HepG2 (cell line): Measurements from ENCODE around the gene OR6V1. TPM values are rescaled to one million over a fixed set of nuclear protein-coding genes. Genes with fewer than 3 reads are reported as not detected.

ENCODE experiments used
- ATAC-seq: fragments of 200-7000 bp; cut with Tn5 transposase; 3 replicates; pipeline ENCODE4 v1.9.1; 2020; ENCODE audit warnings: mild to moderate bottlenecking, moderate library complexity
- BruUV-seq: library from RNA; stranded (reverse); fragments of 400-500 nt; replicated peaks from 2 replicates; lab custom pipeline; 2021; lab: Mats Ljungman, UMichigan
- CTCF ChIA-PET: fragments of 300-600 bp; formaldehyde crosslinking; extraction: SDS; loops from one replicate; lab custom pipeline; 2021; ENCODE audit warnings: low total read pairs, inconsistent platforms, low intra/inter-chr PET ratio; lab: Yijun Ruan, JAX
- POLR2A ChIA-PET: fragments of 350-600 bp; sonication (Branson Sonifier 250); formaldehyde crosslinking; loops from one replicate; lab custom pipeline; 2020; ENCODE audit warnings: antibody characterized with exemption, inconsistent platforms; lab: Yijun Ruan, JAX
- DNase-seq: peaks from one replicate; pipeline ENCODE4 v3.0.0-alpha.2; 2015; ENCODE audit warnings: low spot score
- FAIRE-seq: peaks from 3 replicates; lab custom pipeline; 2011; peaks lifted over from hg19 to GRCh38; lab: Jason Lieb, UNC
- H2AFZ ChIP-seq: one replicate; pipeline ENCODE4 v1.6.1; 2011; ENCODE audit warnings: low read length, inconsistent platforms
- H3K27ac ChIP-seq: fragments of 300-600 bp; 3 replicates; pipeline ENCODE4 v1.8.0; 2011; ENCODE audit warnings: mixed run types, mild to moderate bottlenecking, mixed read lengths, low read length, inconsistent platforms; ENCODE audit not compliant: insufficient read depth; ENCODE audit errors: extremely low read length
- H3K27me3 ChIP-seq, 2 experiments: fragments of 200-600 bp in 1 of 2; 2 replicates in 1 of 2; 3 replicates in 1 of 2; pipeline versions ENCODE4 v1.6.0 to v1.8.0; 2011; ENCODE audit warnings: low read length in 2 of 2, mild to moderate bottlenecking in 2 of 2, moderate library complexity in 2 of 2, inconsistent platforms in 1 of 2; ENCODE audit not compliant: insufficient read depth in 2 of 2, control insufficient read depth in 1 of 2
- H3K36me3 ChIP-seq, 2 experiments: fragments of 200-600 bp in 1 of 2; replicated peaks in 1 of 2; 2 replicates in 1 of 2; 3 replicates in 1 of 2; pipeline versions ENCODE4 v1.5.1 to v1.8.0; 2011; ENCODE audit warnings: low read length in 2 of 2, inconsistent platforms in 1 of 2; ENCODE audit not compliant: insufficient read depth in 2 of 2, control insufficient read depth in 1 of 2
- H3K4me1 ChIP-seq: 2 replicates; pipeline ENCODE4 v1.5.1; 2012; ENCODE audit warnings: low read length, inconsistent platforms; ENCODE audit not compliant: insufficient read depth
- H3K4me2 ChIP-seq: 2 replicates; pipeline ENCODE4 v1.6.0; 2011; ENCODE audit warnings: low read depth, low read length, inconsistent platforms
- H3K4me3 ChIP-seq, 3 experiments: fragments of 200-600 bp in 1 of 3; sonication (generic), shearing (Covaris generic) in 1 of 3; replicated peaks in 1 of 3; 2 replicates each; pipeline ENCODE4 v1.5.1; 2011 to 2016; ENCODE audit warnings: low read length in 3 of 3, inconsistent platforms in 2 of 3, low read depth in 2 of 3, mild to moderate bottlenecking in 2 of 3, control low read depth in 1 of 3, mixed read lengths in 1 of 3; ENCODE audit not compliant: insufficient read depth in 1 of 3
- H3K79me2 ChIP-seq: one replicate; pipeline ENCODE4 v1.6.1; 2011; ENCODE audit warnings: low read length, inconsistent platforms; ENCODE audit not compliant: insufficient read depth
- H3K9ac ChIP-seq: 2 replicates; pipeline ENCODE4 v1.6.0; 2011; ENCODE audit warnings: mild to moderate bottlenecking, low read depth, low read length, inconsistent platforms; ENCODE audit not compliant: insufficient read depth
- H3K9me3 ChIP-seq: 2 replicates; pipeline ENCODE4 v1.5.1; 2012; ENCODE audit warnings: mild to moderate bottlenecking, low read length
- H4K20me1 ChIP-seq: 2 replicates; pipeline ENCODE4 v1.6.0; 2011; ENCODE audit warnings: inconsistent platforms, mild to moderate bottlenecking, low read length, moderate library complexity; ENCODE audit not compliant: insufficient read depth
- ASH2L ChIP-seq: fragments of 300-600, 200-600 bp; sonication (generic); IDR thresholded peaks from 2 replicates; pipeline ENCODE4 v1.7.0; 2017; ENCODE audit warnings: low read depth, mild to moderate bottlenecking, moderate library complexity, mixed read lengths, low read length; ENCODE audit not compliant: insufficient read length
- ATF7 ChIP-seq, 2 experiments: fragments of 450-650 bp in 1 of 2; sonication (generic) in 1 of 2; formaldehyde crosslinking in 1 of 2; IDR thresholded peaks; 2 replicates each; pipeline versions ENCODE4 v1.4.0 to v1.6.1; 2016 to 2020; ENCODE audit warnings: antibody characterized with exemption in 1 of 2, mild to moderate bottlenecking in 1 of 2, missing genetic modification reagents in 1 of 2
- ESRRA ChIP-seq: sonication (generic); formaldehyde crosslinking; IDR thresholded peaks from 2 replicates; pipeline ENCODE4 v1.5.1; 2020; ENCODE audit warnings: mild to moderate bottlenecking, low read depth, missing genetic modification reagents
- FOSL2 ChIP-seq: sonication (generic); formaldehyde crosslinking; IDR thresholded peaks from 2 replicates; pipeline ENCODE4 v1.4.0; 2020; ENCODE audit warnings: missing genetic modification reagents
- NCOA1 ChIP-seq: sonication (generic); formaldehyde crosslinking; IDR thresholded peaks from 2 replicates; pipeline ENCODE4 v1.9.0; 2021; ENCODE audit warnings: missing genetic modification reagents
- ZFP62 ChIP-seq: sonication (generic); formaldehyde crosslinking; IDR thresholded peaks from 2 replicates; pipeline ENCODE4 v1.4.0; 2020; ENCODE audit warnings: missing genetic modification reagents
- ZNF263 ChIP-seq: sonication (generic); formaldehyde crosslinking; IDR thresholded peaks from 2 replicates; pipeline ENCODE4 v1.4.0; 2020; ENCODE audit warnings: missing genetic modification reagents
- ZNF547 ChIP-seq: sonication (generic); formaldehyde crosslinking; IDR thresholded peaks from 2 replicates; pipeline ENCODE4 v1.5.1; 2020; ENCODE audit warnings: mild to moderate bottlenecking, missing genetic modification reagents
- ZNF772 ChIP-seq: sonication (generic); formaldehyde crosslinking; IDR thresholded peaks from 2 replicates; pipeline ENCODE4 v1.5.0; 2020; ENCODE audit warnings: mild to moderate bottlenecking, missing genetic modification reagents
- WGBS: methylation state at CpG from one replicate; pipeline ENCODE4 v1.1.6; 2017; ENCODE audit warnings: low lambda C conversion rate; 5-methylcytosine and 5-hydroxymethylcytosine counted together
- in situ Hi-C: cut with HindIII; loops from 2 replicates; pipeline ENCODE4 v1.10.0; 2017; ENCODE audit warnings: low pct_unique_long_range_greater_than_20kb; ENCODE audit not compliant: extremely low pct_ligation_motif_present
- intact Hi-C: fragments of 100-400 bp; cut with micrococcal nuclease; formaldehyde crosslinking; loops from one replicate; pipeline ENCODE4 v1.10.0; 2022; ENCODE audit not compliant: unreplicated experiment
- polyA plus RNA-seq, 8 experiments: library from polyadenylated mRNA; depleted of rRNA in 3 of 8; stranded (reverse) in 7 of 8; unstranded in 1 of 8; fragments of >200 nt; fragmentation: Illumina TruSeq in 4 of 8; extraction: Trizol in 4 of 8; gene quantifications; 2 replicates each; pipeline versions ENCODE4 v1.2.1 to v1.2.3, GENCODE V29; 2011 to 2016; ENCODE audit warnings: low read depth in 4 of 8, missing spikeins in 1 of 8, mixed read lengths in 1 of 8; ENCODE audit not compliant: insufficient read depth in 1 of 8
- total RNA-seq, 5 experiments: library from RNA; depleted of rRNA; stranded (reverse); fragments of >200 nt; fragmentation: Illumina TruSeq; extraction: Trizol; gene quantifications; 2 replicates each; pipeline ENCODE4 v1.2.3, GENCODE V29; 2016; ENCODE audit warnings: low read depth in 1 of 5
- TF ChIP-seq, protein P1 (sequence below): sonication (generic); formaldehyde crosslinking; IDR thresholded peaks from 2 replicates; pipeline ENCODE4 v1.4.0; 2020; ENCODE audit warnings: missing genetic modification reagents
- TF ChIP-seq, protein P2 (sequence below): sonication (generic); formaldehyde crosslinking; IDR thresholded peaks from 2 replicates; pipeline ENCODE4 v1.5.0; 2020; ENCODE audit warnings: missing genetic modification reagents

The OR6V1 gene
- total and polyA plus RNA-seq, 2 of the 13 experiments (the other 11 are each of a cell fraction or from before 2014, with no cell fraction given): not detected

GRCh38 chr7:143042159-143042789 lies 9.9 kb upstream of the OR6V1 start:
- BruUV-seq: no TSS peak
- CTCF ChIA-PET: no interaction called here
- Histone ChIP-seq H3K36me3 (no peaks in the 10 kb centered on the region), H3K4me3 (no peak overlapping the region), H3K79me2 (no peaks in the 10 kb centered on the region), H3K27ac (peak overlapping the region; percentile 54), H3K4me1 (peaks cover 23% of the 10 kb centered on the region), H2AFZ (no peak overlapping the region), H3K9me3 (no peaks in the 10 kb centered on the region), H3K27me3 (peaks cover 0 to 3% of the 10 kb centered on the region in 2 experiments; a peak in 3 of 5 replicates), H4K20me1 (no peaks in the 10 kb centered on the region), H3K4me2 (no peak overlapping the region), H3K9ac (no peak overlapping the region)
- WGBS: 0% methylated on average over 3 of the region's 3 CpGs
- peak; percentile 7 for DNase-seq
- POLR2A ChIA-PET: no interaction called here
- intact Hi-C loops (no loop called here), in situ Hi-C loops (no loop called here)
- no peak for FAIRE-seq
- no peak for TF ChIP-seq ZNF547
- no peak for TF ChIP-seq ZNF263 (CRISPR knock-in tag)
- no peak for TF ChIP-seq ATF7 (IDR thresholded peaks at IDR 0.05)
- no peak for TF ChIP-seq ATF7 (CRISPR knock-in tag; IDR thresholded peaks at IDR 0.05)
- no peak for TF ChIP-seq NCOA1 (CRISPR knock-in tag)
- peak; percentile 49 for TF ChIP-seq ASH2L
- TF ChIP-seq ZNF772: 0 out of 2 replicates have a peak, but pooled peaks have one; percentile 31
- TF ChIP-seq, protein P1, sequence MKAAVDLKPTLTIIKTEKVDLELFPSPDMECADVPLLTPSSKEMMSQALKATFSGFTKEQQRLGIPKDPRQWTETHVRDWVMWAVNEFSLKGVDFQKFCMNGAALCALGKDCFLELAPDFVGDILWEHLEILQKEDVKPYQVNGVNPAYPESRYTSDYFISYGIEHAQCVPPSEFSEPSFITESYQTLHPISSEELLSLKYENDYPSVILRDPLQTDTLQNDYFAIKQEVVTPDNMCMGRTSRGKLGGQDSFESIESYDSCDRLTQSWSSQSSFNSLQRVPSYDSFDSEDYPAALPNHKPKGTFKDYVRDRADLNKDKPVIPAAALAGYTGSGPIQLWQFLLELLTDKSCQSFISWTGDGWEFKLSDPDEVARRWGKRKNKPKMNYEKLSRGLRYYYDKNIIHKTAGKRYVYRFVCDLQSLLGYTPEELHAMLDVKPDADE (CRISPR knock-in tag): no peak
- TF ChIP-seq, protein P2, sequence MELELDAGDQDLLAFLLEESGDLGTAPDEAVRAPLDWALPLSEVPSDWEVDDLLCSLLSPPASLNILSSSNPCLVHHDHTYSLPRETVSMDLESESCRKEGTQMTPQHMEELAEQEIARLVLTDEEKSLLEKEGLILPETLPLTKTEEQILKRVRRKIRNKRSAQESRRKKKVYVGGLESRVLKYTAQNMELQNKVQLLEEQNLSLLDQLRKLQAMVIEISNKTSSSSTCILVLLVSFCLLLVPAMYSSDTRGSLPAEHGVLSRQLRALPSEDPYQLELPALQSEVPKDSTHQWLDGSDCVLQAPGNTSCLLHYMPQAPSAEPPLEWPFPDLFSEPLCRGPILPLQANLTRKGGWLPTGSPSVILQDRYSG: no peak
- 0 out of 2 replicates have a peak, but pooled peaks have one; percentile 3 for TF ChIP-seq ESRRA (CRISPR knock-in tag)
- TF ChIP-seq FOSL2 (CRISPR knock-in tag): peak; percentile 48; the same call in 1 of the 2 replicates
- TF ChIP-seq ZFP62 (CRISPR knock-in tag): no peak
- peak; percentile 82 for ATAC-seq
